ENCODE data around the gene CAMK2A. TPM values are rescaled to one million over a fixed set of nuclear protein-coding genes. Genes with fewer than 3 reads are reported as not detected.

CAMK2A gene
- polyA plus RNA-seq, 1 of the 3 experiments (the other 2 are of a cell fraction), result 0.10 TPM

DNA sequence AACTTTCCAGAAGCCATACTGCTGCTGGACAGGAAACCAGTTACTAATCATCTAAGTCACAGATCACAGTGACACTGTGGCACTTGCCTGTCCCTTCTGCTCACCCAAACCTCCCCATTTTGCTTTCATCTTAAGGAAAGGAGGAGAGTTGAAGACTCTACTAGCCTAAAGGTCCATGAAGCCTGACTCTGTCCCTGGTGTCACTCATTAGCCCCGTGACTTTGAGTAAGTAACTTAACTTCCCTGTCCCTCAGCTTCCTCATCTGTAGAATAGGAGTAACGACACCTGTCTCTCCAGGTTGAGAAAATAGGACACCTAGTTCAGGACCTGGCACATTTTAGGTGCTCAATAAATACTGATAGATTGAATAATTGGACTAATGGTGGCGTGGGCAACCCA, 100.2 kb downstream of the CAMK2A start (continued):
- TF ChIP-seq PBX3 (IDR thresholded peaks at IDR 0.05) (no peak), SMC3 (IDR thresholded peaks at IDR 0.05; ENCODE audit: low read depth, low read length) (no peak), RXRA (IDR thresholded peaks at IDR 0.05; ENCODE audit: borderline replicate concordance, low read depth) (no peak), EZH2phosphoT487 (IDR thresholded peaks at IDR 0.05; ENCODE audit: borderline replicate concordance, low read depth) (no peak), RAD21 (IDR thresholded peaks at IDR 0.05; ENCODE audit: low read length) (no peak)

DNA sequence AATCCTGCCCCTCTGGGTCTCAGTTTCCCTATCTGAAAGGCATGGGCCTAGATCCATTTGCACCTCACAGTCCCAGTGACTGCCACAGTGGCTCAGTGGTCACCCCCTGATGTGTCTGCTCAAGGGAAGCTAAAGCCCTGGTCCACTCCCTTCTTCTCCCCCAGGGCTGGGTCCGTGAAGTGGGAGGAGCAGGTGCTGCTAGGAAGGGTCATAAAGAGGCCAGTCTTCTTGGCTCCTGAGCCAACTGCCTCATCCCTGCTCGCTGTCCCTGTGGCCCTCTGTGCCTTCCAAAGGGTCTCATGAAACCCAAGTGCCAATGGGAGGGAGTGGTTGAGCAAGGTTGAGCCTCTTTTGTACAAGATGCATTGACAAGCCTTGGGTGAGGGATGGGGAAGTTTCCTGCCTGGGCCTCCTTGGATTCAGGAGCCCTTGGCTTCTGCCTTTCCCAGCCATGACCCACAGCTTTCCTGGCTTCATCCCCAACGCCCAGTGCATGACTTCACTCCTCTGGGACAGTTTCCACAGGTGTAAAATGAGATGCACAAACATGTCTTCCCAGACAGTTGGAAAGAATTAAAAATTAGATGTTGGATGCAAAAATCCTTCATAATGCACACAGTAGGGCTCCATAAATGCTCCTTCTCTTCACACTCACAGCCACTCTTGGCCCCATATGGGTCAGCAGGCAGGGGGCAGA, 101.3 kb downstream of the CAMK2A start:
- Histone ChIP-seq H3K27me3 (ENCODE audit: insufficient read depth) (peaks cover 39% of the 10 kb centered on the region), H3K27ac (ENCODE audit: low read depth in 2 of 2, low read length in 1 of 2) (no peak overlapping the region), H3K9ac (no peak overlapping the region), H3K9me2 (no peaks in the 10 kb centered on the region), H4K20me1 (ENCODE audit: insufficient read depth) (no peaks in the 10 kb centered on the region), H3K4me2 (no peak overlapping the region), H3K4me1 (ENCODE audit: control insufficient read depth in 1 of 2, insufficient read depth in 2 of 2, low read depth in 1 of 2, low read length in 1 of 2) (peaks cover 0 to 4% of the 10 kb centered on the region in 2 experiments; a peak in 1 of 4 replicates), H2AFZ (ENCODE audit: low read depth) (no peak overlapping the region), H3K4me3 (ENCODE audit: low read depth in 2 of 2, low read length in 1 of 2) (no peak overlapping the region), H3K36me3 (replicated peaks in 1 of 2; ENCODE audit: control insufficient read depth in 1 of 2, insufficient read depth in 2 of 2, low read length in 1 of 2) (no peaks in the 10 kb centered on the region), H3K9me3 (no peaks in the 10 kb centered on the region), H3F3A (replicated peaks; ENCODE audit: insufficient read depth) (no peaks in the 10 kb centered on the region), H3K79me2 (ENCODE audit: insufficient read depth) (no peaks in the 10 kb centered on the region)
- POLR2A ChIA-PET, result no interaction called here
- WGBS (ENCODE audit: low lambda C conversion rate), result 10% methylated on average over 2 of the region's 3 CpGs
- DNase-seq, result no peak
- CTCF ChIA-PET, result interaction anchor here (0.7 to 3.3 kb wide), 6 partner anchors 10 to 58 kb away, joined by 3 to 12 read pairs (median 4); no protein-coding TSS in a partner anchor
- no peak for TF ChIP-seq GATA2 (CRISPR knock-in tag; IDR thresholded peaks at IDR 0.05)
- TF ChIP-seq ZBTB33 (IDR thresholded peaks at IDR 0.05; ENCODE audit: borderline replicate concordance, low read depth), result no peak
- TF ChIP-seq CHD2 (IDR thresholded peaks at IDR 0.05; ENCODE audit: low read length, partially characterized antibody), result no peak
- TF ChIP-seq, protein P1, sequence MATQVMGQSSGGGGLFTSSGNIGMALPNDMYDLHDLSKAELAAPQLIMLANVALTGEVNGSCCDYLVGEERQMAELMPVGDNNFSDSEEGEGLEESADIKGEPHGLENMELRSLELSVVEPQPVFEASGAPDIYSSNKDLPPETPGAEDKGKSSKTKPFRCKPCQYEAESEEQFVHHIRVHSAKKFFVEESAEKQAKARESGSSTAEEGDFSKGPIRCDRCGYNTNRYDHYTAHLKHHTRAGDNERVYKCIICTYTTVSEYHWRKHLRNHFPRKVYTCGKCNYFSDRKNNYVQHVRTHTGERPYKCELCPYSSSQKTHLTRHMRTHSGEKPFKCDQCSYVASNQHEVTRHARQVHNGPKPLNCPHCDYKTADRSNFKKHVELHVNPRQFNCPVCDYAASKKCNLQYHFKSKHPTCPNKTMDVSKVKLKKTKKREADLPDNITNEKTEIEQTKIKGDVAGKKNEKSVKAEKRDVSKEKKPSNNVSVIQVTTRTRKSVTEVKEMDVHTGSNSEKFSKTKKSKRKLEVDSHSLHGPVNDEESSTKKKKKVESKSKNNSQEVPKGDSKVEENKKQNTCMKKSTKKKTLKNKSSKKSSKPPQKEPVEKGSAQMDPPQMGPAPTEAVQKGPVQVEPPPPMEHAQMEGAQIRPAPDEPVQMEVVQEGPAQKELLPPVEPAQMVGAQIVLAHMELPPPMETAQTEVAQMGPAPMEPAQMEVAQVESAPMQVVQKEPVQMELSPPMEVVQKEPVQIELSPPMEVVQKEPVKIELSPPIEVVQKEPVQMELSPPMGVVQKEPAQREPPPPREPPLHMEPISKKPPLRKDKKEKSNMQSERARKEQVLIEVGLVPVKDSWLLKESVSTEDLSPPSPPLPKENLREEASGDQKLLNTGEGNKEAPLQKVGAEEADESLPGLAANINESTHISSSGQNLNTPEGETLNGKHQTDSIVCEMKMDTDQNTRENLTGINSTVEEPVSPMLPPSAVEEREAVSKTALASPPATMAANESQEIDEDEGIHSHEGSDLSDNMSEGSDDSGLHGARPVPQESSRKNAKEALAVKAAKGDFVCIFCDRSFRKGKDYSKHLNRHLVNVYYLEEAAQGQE (IDR thresholded peaks at IDR 0.05; ENCODE audit: low read depth, low read length), result no peak
- no peak for TF ChIP-seq ELF1 (IDR thresholded peaks at IDR 0.05)
- no peak for TF ChIP-seq TAF1 (IDR thresholded peaks at IDR 0.05; ENCODE audit: borderline replicate concordance, low read depth, low read length)
- TF ChIP-seq FOXM1 (IDR thresholded peaks at IDR 0.05; ENCODE audit: low read depth), result no peak
- no peak for TF ChIP-seq EP300 (IDR thresholded peaks at IDR 0.05; ENCODE audit: borderline replicate concordance in 1 of 2, low read depth in 1 of 2, low read length in 1 of 2)
- no peak for TF ChIP-seq POLR2AphosphoS5 (IDR thresholded peaks at IDR 0.05; ENCODE audit: low read depth, low read length)
